C4-2B (cell line): Measurements from ENCODE around the gene ZCCHC4.

ENCODE experiments used
- H3K27ac ChIP-seq: fragments of 450-650 bp; 2 replicates; pipeline ENCODE4 v1.5.1; 2017
- CTCF ChIP-seq: fragments of 450-650 bp; conservative IDR thresholded peaks from 2 replicates; pipeline ENCODE4 v1.5.1; 2017; ENCODE audit warnings: mild to moderate bottlenecking
- ZFX ChIP-seq: fragments of 450-650 bp; IDR thresholded peaks from 2 replicates; pipeline ENCODE4 v1.6.1; 2017

The ZCCHC4 gene

GRCh38 chr4:25297528-25298242 is 14.9 kb upstream of the ZCCHC4 start:
- TF ChIP-seq CTCF (no peak), ZFX (no peak)

GRCh38 chr4:25299476-25300203 is 12.9 kb upstream of the ZCCHC4 start:
- TF ChIP-seq CTCF (no peak; the same call in 1 of the 2 replicates), ZFX (no peak)
- H3K27ac ChIP-seq, result peak overlapping the region; percentile 46; the same call in 1 of the 2 replicates

More at GRCh38 chr4:25297528-25298242, 14.9 kb upstream of the ZCCHC4 start:
- H3K27ac ChIP-seq, result no peak overlapping the region

- no peak overlapping the region for H3K27ac ChIP-seq
- TF ChIP-seq CTCF (no peak), ZFX (no peak)
These were observed 11.1 kb upstream of the ZCCHC4 start for GRCh38 chr4:25301471-25301870.

- no peak overlapping the region for H3K27ac ChIP-seq
- no peak for TF ChIP-seq ZFX
- no peak for TF ChIP-seq CTCF
These were observed 9.9 kb upstream of the ZCCHC4 start for GRCh38 chr4:25302626-25303025.

- TF ChIP-seq CTCF (no peak), ZFX (no peak)
- H3K27ac ChIP-seq, result no peak overlapping the region
These were observed 9.0 kb upstream of the ZCCHC4 start for GRCh38 chr4:25303578-25303977.

GRCh38 chr4:25306518-25307057 is 6.0 kb upstream of the ZCCHC4 start:
- no peak for TF ChIP-seq CTCF
- no peak for TF ChIP-seq ZFX
- H3K27ac ChIP-seq, result no peak overlapping the region

GRCh38 chr4:25307596-25307995 is 5.0 kb upstream of the ZCCHC4 start:
- TF ChIP-seq CTCF (no peak), ZFX (no peak)
- no peak overlapping the region for H3K27ac ChIP-seq
